ENCODE results near the gene ELMO1.

ELMO1 gene

DNA sequence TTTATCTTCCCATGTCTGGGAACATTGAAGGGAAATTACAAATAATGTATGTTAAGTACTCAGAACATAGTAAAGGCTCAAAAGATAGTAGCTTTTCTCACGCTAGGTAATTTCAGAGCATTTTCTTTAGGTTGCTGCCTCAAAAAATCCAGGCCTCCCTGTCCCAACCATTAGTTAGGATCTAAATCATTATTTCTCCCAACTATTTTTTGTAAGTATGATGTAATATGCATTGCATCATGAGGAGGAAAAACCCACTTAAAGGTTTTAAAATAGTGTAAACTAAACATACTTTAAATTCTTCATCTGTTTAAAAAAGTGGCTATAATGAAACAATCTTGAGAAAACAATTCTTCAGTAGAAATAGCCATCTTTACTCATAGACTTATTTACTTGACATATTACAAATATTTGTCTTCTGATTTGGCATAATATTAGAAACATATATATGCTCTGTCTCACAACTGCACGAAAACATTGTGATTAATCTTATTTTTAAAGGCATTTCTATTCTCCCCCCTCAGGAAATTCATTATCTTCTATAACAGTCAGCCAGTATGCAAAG is 329.3 kb downstream of the ELMO1 start:
- DNase-seq (ENCODE audit: low spot score) = no peak

DNA sequence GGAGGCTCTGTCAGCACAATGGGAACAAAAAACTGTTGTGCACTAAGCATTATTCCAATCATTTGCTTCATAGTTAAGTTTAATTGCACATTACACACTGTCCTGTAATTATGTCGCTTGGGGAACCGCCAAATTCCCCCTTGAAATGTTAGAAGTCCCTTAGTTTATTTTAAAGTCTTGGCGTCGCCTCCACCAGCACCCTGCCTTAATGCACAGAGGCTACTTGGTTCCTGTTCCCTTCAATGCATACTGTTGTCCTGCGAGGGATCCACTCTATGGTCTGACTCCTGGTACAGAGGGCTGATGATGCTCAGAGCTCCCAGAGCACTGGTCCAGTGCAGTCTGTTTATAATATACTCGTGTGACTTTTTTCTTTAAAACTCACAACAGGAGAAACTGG is 330.7 kb downstream of the ELMO1 start:
- DNase-seq (ENCODE audit: low spot score) = no peak

DNA sequence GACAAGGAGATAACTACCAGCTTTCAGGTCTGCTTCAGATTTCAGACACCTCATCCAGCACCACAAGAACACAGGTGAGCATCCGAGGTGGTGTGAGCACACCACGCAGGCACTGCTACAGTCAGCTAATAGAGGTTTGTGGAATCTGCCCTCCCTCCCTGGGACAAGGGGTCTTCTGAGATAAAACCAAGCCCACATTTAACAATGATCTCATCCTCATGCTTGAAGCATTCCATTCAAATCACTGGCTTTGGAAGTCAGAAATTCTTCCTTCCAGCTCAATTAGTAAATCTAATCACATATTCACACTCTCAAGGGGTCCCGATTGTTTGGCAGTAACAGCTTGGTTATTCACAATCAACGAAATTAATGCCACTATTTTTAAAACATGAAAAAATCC is 331.4 kb downstream of the ELMO1 start:
- DNase-seq (ENCODE audit: low spot score) = peak; percentile 66

DNA sequence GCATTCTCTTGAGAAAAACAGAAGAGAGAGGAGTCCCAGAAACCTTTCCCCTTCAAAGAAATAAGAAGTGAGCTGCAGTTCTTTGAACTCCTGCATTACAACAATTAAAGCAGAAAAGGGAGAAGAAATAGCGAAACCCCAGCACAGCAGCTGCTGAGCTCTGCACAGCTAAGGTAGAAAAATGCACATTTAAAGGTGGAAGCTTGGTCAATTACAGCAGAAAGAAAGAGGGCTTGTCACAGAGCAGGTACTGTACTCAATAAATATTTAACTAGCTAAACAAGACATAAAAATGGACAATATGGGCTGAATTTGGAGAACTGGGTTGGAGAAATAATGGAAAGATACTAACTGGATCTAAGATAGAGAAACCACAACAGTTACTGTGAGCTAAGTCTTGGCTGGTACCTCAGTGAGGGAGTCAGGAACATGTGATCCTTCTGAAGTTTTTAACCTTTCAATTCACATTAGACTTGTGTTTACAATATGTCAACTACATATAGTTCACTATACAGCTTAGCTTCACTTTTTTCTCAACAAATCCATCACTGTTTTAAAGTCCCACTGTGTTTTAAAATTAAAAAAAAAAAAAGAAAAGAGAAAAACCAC is 332.5 kb downstream of the ELMO1 start:
- no peak for DNase-seq (ENCODE audit: low spot score)

DNA sequence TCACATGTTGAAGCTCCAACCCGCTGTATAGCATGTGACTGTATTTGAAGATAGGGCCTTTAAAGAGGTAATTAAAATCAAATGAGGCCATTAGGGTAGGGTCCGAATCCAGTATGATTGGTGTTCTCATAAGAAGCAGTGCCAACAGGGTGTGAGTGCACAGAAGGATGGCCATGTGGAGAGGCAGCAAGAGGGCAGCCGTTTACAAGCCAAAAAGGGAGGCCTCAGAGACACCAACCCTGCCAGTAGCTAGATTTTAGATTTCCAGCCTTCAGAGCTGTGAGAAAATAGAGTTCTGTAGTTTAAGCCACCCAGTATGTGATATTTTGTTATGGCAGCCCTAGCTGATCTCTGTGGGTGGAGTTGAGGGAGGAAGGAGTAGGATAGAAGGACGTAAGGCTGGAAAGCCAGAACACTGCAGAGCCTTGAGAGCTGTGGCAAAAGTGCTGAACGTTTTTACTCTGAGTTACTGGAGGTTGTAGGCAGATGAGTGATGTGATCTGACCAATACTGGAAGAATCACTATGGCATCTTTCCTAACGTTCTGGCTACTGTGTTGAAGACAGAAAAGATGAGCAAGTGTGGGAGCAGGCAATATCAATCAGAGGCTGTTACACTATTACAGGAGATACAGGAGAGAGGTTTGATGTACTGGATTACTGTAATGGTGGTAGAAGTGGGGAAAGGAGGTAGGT is 334.9 kb downstream of the ELMO1 start:
- no peak for DNase-seq (ENCODE audit: low spot score)

DNA sequence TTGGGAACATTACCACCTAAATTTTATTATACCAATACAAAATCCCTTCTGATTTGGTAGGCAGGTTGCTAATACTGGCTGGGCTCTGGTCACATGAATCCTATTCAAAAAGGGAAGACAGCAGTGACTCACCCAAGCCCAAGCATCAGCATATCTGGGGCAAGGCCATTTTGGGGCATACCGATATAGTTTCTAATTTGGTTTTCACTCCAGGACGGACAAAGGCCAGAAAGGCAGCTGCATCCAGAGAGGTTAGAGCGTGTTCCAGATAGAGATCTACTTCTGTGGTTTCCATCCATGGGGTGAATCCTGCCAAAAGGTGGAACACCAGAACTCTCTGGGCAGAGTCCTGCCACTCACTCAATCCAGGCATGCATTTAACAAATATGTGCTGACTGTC is 335.8 kb downstream of the ELMO1 start:
- DNase-seq (ENCODE audit: low spot score) = no peak

DNA sequence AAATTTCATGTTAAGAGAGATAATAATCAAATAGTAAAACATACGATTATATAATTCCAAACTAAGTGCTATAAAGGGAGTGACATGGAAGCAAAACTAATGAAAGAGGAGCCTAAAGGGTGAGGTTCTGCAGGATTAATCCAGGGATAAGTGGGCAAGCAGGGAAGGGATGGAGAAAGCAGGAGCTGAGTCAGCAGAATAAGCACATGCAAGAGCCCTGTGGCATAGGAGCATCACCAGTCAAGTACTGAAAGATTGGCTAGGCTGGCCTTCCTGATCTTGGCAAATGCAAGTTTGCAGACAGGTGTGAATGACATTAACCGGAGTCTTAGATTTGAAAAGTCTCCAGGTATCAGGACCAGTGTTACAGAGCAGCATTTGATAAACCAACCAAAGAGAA is 336.4 kb downstream of the ELMO1 start:
- DNase-seq (ENCODE audit: low spot score) = no peak

DNA sequence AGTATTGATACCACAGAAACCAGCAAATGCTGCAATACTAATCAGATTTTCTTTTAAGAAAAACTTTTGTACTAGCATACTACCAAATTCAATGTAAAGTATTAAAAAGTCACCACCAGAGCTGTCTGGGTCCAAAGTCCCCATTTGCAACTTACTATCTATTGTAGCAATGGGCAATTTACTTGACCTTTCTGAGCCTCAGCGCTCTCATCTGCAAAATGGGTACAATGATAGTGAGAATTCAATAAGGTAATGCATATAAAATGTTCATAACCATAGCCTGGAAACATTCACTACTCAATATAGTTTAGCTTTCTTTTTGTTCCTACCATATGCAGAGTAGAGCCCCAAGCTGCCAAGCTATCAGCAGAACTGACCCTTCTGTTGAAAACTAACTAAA is 337.2 kb downstream of the ELMO1 start:
- DNase-seq (ENCODE audit: low spot score) = no peak

DNA sequence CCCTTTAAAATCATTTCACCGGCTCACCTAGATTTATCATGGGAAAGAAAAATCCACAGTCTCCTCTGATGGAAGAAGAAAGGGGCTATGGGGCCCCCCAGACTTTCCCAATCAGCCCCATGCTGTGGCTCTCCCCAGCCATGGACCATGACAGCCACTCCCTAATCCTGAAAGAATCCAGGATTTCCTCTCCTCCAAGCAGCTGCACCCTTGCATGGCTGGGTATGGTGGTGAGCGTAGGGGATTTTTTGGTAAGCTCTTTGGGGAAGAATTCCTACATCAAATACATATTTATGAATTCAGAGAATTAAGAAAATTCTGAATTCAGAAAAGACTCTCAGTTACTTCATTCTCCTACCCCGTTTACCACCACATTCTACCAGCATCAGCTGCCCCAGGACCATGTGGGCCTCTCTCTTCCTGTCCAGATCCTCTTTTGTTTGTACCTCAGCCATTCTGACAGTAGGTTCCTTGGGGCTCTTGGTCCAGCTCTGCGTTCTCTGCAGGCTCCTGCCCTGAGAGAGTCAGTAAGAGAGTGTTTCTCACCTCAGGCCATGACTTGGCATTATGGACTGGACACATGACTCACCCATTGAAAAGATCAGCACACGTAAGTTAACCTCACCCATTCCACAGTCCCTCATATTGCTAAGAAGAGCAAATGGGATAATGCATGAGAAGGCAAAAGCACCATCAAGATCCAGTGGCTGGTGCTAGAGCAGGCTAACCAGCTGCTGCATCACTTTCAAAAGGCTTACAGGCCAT is 337.8 kb downstream of the ELMO1 start:
- no peak for DNase-seq (ENCODE audit: low spot score)

DNA sequence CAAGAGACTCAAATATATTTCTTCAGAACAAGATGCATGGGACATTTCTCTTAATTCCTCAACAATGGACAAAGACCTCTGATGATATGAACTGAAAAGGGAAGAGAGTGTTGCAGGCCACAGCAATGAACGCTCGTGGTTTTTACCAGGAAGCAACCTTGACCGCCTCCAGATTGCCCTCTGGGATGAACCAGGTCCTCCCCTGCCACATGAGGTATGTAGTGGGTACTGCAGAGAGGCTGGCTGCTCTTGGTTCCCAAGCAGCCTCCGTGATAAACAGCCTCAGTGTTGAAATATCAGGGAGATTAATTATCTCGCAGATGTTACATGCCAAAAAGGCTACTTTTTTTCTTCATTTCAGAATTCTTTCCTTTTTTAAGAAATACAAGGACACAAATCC is 338.8 kb downstream of the ELMO1 start:
- peak; percentile 46 for DNase-seq (ENCODE audit: low spot score)

DNA sequence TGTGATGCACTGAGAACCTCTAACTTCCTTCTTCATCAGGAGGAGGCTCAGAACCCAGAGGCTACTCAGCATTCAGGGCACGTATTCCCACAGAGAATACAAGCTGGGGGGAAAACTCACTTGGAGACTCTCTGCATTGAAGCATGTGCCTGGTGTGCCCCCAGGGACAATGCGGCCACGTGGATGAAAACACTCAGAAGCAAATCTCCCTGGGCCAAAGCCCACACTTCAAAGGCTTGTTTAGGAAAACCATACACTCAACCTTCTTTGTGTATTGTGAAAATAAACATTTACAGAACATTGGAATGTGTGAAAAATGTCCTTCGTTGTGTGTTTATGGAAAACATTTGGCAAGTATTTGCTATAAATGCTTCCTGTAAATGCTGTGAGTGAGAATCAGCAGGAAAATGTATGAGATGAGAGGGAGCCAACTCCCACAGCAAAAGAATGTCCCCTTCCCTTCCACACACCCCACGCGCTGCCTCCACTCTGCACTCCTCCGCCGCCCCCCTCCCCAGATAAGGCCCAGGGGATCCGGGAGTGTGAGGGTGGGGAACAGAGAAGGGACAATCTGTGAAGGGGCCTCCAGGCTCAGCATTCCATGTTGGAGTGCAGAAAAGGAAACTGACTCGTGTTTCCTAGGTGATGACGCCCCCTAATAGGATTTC is 339.5 kb downstream of the ELMO1 start:
- DNase-seq (ENCODE audit: low spot score) = no peak

DNA sequence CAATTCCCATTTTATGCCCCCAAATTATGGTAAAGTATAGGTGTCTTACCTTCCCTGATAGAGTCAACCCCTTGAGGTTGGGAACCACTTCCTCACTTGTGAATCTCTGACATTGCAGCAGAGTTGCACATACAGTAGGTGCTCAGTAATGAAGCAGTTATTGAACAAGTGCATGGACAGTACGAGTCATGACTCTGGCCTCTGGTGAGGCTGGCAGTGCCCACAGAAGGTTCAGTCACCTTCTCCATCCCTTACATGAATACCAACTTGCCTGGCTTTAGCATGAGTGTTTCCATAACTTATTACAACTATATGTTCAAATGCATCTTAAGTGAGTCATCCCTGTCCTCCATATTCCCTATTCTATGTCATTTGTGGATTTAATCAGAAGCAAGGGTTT is 340.0 kb downstream of the ELMO1 start:
- DNase-seq (ENCODE audit: low spot score) = no peak

DNA sequence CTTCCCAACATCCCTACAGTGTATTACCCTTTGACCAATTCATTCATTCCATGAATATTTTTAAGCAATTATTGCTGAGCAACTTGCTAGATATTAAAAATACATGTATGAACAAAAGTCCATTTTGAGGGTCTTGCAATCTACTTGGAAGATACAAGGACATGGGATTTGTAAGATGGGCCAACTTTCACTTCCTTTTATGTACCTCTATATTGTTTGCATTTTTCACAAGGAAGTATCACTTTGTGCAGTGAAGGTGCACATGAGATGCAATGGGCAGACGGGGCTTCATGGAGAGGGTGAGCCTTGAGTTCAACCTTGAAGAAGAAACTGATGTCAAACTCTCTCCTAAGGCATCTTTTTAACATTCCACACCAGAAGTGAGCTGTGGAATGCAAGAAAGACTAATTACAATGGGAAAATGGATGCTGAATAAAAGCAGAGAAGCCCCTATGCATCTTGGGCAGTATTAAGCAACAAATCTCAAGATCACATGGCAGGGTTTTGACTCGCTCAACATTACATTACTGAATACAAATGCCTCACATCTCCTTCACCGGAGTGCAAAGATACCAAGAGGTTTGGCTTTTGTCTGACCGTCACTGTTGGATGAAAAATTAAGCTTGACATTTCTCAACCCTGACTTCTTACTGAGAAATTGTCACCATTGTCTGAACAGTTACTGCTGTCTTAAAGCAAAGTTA is 341.5 kb downstream of the ELMO1 start:
- no peak for DNase-seq (ENCODE audit: low spot score)

DNA sequence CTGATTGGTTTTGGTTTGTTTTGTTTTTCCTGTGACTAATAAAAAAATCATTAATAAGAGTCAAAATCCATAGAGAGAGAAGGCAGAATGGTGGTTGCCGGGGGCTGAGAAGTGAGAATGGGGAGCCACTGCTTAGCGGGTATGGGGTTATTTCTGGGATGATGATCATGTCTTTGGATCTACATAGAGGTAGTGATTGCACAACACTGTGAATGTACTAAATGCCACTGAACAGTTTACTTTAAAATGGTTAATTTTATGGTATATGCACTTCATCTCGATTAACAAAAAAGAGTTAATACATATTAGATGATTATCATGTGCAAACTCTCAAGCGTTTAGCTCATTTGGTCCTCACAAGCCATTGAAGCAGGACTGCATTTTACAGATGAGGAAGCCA is 342.9 kb downstream of the ELMO1 start:
- no peak for DNase-seq (ENCODE audit: low spot score)

DNA sequence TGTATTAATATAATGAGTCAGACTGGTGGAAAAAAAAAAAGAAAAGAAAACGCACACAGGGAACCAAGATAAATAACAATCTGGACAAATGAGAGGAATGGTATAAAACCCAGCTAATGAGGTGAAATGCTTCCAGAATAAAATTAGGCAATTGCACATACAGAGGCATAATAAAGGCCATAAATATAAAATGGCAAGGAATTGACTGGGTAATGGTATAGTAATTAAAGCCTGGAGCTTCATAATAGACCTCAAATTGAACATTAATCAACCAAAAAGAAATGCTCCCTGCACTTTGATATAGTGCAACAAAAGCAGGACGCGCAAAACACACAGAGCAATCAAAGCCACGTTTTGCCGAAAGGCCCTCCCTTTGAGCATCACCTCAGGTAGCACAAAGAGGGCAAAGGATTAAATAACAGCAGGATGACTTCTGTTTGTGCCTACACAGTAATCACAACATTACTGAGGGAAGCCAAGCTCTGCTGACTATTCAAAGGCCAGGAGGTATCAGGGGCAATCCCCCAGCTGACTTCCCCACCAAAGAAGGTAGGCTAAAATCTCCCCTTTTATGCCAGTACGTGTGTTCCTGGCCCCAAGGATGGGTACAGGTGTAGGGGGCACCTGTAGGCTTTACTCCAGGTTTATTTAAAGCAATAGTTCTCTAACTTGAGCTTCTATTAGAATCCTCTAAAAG is 343.7 kb downstream of the ELMO1 start:
- no peak for DNase-seq (ENCODE audit: low spot score)

DNA sequence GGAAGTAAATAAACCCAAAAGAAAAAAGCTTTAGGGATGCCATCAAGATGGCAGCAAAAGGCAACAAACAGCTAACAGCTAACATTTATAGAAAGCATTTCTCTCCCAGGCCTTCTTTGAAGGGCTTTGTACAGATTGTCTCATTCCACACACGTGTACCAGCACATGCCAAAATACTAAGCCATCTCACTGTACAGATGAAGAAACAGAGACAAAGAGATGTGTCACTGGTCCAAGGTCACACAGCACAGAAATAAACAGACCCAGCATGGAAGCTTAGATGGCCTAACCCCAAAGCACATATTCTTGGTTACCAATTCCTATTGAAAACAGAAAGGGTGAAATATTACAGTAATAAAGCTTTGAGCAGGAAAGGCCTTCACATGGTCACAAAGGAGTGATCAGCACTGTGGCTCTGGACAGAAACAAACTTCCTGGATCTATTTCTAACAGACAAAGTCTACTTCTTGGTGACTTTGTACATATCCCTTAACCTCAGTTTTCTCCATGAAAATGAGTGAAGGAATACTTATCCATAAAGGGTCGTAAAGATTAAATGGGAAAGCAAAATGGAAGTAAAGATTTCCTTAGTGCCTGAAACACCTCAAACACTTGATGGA is 346.0 kb downstream of the ELMO1 start:
- no peak for DNase-seq (ENCODE audit: low spot score)

DNA sequence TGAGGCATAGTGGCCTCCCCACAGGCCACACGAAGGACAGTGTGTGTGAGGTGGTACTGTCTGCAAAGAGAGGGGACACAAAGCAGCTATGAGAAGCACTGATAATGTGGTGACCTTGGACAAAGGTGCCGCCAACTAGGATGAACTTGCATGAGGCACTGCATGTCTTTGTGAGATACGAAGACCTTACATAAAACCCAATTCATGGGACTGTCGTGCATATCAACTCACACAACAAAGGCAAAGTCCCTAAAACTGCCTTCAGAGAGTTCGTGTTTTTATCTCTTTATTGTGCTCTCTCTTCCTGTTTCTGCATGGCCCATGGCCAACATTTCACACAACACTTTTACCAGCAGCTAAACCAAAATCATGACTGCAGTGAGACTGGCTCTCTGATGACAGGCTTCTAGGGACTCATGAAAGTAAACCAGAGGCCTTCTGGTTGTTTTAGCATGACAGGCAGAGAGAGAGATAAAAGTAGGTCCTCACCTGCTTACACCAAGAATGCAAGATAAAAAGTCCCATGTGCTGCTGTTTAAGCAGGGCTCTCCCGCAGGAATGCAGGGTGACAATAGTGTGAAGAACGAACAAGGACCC is 347.8 kb downstream of the ELMO1 start:
- DNase-seq (ENCODE audit: low spot score) = no peak

DNA sequence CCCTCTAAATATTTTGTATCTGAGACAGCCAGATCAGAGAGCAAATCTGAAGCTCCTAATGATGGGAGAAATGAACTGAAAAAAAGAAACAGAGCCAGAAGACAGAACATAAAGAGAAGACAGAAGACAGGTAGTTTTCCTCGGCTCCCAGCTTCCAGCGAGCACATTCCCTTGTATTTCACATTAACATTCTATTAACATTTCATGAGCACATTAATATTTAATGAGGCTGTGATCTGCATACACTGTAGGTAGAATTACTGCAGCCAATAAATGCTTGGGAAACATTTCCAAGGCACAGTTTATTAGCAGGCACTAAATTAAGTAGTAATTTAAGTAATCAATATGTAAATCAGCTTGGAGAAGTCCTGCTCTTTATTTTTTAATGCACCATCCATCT is 349.9 kb downstream of the ELMO1 start:
- DNase-seq (ENCODE audit: low spot score) = no peak

DNA sequence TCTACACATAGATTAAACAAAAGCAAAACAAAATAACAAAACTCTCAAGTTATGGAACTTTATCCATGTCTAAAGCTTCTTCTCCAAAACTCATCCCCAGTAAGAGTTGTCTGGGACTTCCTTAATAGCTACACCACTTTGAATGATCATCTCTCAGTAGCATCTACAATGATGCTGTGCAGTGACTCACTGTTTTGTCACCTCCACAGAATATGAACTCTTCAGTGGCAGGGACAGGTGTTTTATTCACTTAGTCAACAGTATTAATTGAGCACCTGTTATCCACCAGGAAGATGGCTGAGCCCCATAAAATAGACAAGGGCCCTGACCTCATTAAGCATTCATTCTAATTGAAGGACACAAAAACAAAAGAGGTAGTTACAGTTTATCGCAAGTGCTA is 350.7 kb downstream of the ELMO1 start:
- DNase-seq (ENCODE audit: low spot score) = no peak

DNA sequence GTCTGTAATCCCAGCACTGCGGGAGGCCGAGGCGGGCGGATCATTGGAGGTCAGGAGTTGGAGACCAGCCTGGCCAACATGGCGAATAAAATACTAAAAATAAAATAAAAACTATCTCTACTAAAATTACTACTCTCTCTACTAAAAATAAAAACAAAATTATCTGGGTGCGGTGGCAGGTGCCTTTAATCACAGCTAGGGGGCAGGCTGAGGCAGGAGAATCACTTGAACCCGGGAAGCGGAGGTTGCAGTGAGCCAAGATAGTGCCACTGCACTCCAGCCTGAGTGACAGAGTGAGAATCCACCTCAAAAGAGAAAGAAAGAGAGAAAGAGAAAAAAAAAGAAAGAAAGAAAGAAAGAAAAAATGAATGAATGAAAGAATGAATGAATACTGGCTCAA is 351.4 kb downstream of the ELMO1 start:
- DNase-seq (ENCODE audit: low spot score) = no peak

All from iPS-NIHi11 (cell line).